Measurements from ENCODE around the gene CUX1.
"Not testable (repeated sequence)": the region's sequence is repeated elsewhere in the genome, so short reads cannot be mapped to it uniquely, and the experiment has no call there.

CUX1 gene

DNA sequence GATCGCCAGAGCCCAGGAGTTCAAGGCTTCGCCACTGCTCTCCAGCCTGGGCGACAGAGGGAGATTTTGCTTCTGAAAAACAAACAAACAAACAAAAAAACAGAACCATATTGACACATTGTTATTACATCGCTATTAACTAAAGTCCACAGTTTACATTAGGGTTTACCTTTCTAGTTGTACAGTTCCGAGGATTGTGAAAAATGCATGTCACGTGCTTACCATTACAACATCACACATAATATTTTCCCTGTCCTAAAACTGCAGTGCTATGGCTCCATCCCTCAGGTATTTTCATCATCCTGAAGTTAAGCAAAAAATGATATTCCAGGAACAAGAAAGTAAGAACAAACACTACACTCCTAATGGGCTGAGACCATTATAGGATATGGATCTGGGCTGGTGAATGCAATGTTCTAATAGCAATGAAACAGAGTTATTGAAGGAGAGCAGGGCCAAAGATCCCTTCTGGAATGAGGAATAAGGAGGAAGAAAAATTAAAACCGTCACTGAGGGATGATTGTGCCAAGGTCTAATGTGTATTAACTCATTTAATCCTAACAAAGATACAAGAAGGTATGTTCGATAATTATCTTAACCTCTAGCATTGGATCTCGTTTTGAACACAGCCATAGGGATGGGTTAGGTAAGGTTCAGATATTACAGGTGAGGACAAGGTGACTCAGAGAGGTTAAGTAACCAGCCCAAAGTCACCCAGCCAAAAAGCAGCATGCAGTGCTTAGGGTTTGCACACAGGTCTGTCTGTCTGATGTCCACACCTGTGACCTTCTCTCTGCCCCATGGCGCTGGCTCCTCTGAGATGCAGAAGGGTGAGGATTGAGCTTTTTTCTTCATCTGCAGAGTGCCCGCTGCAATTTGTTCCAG is 14.0 kb upstream of the CUX1 start:
- no peak for DNase-seq

DNA sequence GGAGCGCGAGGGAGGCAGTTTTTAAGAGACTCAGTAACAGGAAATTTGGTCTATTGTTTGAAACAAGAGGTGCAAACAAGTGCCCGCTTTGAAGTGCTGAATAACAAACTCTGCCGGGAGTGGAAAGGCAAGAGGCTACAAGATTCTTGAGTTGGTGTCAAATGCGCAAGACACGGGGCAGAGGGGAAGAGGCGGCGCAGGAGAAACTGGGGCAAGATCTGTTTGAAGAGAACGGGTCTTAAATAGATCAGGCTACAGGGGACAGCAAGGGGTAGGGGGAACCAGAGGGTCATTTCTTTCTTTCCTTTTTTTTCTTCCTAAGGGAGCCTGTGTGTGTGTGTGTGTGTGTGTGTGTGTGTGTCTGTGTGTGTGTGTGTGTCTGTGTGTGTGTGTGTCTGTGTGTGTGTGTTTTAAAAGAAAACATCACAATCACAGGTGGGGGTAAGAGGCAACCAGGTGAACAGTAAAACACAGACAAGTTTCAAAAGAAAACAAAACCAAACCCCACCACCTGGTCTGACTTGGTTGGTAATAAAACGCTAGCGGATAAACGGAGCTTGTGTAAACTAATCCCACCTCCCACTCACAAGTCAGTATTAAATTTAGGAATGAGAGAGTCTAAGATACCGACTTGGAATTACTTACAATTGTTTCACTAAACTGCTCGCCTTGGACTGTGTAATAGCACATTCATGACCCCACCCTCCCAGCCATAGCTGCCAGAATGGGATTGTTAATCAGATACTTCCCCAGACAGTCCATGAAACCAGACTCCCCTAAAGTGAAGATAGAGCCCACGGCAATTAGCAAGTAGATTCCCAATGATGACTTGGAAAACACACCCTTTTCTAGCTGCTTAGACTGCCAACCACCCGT is 13.1 kb upstream of the CUX1 start:
- no peak for DNase-seq

DNA sequence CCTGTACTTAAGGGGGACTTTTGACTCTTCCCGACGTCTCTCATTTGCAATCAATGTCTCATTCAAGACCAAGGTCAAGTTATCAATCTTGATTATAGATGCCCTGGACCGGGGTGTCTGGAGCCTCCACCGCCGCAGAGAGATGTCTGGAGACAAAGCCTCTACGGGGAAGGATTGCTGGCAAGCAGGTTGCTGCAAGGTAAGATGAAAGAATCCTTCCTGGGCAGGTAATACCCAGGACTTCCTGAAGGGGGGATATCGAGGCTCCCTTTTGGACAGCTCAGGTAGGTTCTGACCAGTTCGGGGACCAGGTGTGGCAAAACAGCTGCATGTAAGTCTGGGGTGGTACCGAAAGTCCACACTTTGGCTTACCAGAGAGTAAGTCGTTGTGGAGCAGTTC is 12.5 kb upstream of the CUX1 start:
- DNase-seq = no peak

DNA sequence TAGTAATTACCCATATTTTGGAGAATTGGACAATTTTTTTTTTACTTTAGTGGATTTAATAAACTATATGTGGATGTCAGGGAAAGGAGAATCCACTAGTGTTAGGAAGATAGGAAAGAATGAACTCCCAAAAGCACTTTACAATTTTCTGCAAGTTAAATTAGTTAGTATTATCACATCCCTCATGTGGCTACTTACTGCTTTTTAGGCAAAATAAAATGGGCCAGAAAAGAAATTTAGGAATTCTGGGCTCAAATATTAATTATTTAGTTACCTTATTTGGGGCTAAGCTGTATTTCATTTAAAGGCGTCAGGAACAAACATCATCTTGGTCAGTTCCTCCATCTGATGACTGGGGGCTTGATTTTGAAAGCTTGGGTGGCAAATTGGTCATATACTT is 4.8 kb upstream of the CUX1 start:
- DNase-seq = no peak

DNA sequence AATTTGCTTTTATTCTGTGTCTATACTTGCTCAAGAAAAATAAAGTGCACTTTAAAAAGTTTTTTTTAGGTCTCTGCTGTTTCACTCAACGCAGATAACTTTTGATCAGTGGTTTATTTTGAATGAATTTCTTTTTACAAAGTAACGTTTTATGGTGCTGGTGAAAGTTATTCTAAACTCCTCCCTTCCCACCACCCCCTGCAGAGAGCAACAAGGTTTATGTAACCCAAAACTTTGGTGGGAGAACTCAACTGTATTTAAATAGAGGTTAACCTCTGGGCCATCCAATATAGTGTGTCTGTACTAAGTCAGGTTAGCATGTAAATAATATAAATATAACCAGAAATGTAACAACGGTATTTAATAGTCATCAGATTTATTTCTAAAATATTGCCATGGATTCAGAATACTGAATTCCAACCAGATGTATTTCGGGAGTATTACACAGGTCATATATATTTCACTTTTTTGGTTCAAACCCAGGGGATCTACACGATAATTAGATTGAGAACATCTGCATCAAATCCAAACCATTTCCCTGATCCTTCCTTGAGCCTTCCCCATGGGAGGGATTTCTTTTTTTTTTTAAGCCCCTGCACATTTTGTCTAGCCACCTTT is 3.9 kb upstream of the CUX1 start:
- DNase-seq = no peak

DNA sequence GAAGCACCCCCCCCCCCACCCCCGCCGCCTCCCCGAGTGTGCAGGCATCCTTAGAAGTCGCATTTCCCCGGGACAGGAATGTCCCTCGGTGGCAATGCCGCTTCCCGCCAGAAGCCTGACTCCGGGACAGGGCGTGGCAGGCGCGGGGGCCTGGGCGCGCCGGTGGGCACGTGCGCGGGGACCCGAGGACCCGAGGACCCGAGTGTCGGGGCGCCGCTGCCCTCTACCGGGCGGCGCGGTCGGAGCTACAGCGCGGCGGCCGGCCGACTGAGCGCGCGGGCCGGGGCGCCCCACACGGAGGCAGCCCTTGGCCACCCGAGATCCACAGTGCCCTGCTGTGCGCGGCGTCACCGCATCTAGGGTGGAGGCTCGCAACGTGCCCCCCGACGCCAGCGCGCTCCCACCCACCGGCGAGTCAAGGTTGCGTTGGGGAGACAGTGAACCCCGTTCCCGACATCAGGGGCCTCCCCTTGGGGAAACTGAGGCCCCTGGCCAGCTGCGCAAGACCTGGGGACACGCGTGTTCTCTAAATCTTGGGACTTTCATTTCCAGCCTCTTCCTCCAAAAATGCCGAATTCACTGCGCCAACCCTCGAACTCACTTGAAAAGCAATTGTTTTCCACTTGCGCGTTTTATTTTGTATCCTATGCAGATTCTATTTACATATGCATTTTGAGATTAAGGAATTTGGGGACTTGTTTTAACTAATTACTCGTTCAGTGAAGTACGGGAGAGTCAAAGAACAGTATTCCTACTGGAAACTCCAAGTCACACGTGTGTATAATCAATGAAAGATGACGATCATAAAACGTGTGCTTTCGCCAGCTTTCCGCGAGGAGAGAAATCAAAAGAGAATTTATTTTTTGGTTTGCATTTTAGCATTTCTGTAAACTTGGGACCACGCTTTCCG is 3.1 kb upstream of the CUX1 start:
- DNase-seq = no peak

DNA sequence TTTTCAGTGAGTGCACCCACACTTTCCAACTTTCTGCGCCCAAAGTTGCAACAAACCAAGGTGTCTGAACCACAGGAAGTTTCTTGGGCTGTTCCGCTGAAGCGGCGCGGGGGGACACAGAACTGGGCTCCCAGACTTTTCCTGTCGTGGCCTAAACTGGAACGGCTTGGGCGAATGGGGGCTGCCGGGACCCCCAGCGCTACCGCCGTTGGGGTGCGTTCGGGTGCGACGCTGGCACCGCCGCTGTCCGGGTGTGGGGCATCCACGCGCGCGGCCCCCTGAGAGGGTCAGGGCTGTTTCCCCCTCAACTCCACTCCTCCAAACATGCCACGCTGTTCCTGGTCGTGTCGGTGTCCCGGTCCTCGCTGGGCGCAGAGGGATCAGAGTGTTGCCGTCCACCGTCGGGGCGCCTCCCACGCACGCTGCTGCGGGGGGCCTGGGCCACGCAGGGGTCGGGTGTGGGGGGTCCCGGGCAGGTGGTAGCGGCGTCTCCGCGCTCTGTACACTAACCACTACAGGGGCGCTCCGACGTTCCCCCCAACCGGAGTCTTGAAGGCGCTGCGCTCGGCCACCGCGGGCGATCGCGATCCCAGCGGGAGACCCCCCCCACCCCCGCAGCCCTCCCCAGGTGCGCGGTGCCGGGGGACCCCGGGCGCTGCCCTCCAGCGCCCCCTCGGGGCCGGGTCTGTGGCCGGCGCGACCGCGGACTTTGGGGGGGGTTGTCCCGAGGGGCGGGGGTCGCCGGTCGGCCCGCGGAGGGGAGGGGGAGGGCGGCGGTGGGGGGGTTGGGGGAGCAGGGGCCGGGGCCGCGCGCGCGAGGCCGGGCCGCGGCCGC is 2.2 kb upstream of the CUX1 start:
- DNase-seq = no peak

DNA sequence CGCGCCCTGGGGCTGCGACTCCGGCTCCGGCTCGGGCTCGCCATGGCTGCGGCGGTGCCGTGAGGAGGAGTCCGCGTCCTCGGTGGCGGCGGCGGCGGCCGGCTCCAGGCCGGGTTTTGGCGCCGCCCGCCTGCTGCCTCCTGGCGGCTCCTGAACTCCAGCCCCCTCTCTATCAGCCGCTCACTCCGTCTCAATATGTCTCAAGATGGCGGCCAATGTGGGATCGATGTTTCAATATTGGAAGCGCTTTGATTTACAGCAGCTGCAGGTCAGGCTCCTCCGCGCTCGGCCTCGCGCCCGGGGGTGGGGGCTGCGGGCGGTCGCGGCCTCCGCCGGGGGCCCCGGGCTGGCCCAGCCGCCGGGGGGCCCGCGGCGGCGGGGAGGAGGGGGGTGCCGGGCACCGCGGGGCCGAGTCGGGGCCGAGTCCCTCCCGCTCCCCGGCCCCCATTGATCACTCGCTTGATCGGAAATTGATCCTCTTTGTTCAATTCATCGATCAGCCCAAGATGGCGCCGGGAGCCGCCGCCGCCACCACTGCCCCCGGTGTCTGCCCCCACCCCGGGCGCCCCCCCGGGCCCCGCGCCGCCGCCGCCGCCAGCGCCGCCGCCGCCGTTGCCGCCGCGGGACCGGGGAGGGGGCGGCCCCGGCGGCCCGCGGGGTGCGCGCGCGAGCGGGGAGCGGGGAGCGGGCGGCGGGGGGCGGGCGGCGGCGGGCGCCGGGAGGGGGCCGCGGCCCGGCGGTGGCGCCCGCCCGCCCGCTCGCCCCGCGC is 1.4 kb upstream of the CUX1 start:
- peak; percentile 46 for DNase-seq

DNA sequence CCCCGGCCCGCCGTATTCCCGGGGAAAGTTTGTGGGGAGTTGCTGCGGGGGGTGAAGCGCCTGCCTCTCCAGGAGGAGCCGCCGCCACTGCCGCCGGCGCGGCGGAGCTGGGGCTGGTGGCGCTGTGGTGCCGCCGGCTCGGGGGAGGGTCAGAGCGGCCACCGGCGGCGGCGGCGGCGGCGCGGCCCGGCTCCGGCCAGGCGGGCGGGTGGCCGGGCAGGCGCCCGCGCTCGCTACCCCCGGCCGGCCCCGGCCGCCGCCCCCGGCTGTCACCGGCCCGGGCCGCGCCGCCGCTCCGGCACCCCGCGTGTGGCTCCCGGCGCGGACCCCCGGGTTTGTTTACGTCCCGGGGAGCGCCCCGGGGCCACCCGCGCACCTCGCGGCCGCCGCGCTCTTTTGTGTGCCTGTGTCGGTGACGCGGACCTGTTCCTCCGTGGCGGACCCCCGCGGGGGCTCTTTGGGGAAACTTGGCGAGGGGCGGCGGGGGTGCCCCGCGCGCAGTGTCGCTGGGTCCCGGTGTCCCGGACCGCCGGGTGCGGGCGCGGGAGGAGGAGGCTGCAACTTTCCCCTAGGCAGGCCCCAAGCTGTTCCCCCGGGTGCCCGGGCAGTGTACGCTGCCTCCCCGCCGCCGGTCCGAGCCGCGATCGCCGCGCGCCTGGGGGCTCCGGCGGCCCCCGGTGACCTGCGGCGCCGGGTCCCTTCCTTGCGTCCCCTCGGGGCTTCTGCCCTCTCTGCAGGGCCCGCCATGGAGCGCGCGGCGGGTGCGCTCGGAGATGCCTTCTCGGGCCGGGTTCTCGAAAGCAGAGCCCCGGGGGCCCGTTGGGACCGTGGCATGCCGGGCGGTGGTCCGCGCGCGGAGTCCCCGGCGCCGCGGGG is 593 bp upstream of the CUX1 start:
- no peak for DNase-seq

DNA sequence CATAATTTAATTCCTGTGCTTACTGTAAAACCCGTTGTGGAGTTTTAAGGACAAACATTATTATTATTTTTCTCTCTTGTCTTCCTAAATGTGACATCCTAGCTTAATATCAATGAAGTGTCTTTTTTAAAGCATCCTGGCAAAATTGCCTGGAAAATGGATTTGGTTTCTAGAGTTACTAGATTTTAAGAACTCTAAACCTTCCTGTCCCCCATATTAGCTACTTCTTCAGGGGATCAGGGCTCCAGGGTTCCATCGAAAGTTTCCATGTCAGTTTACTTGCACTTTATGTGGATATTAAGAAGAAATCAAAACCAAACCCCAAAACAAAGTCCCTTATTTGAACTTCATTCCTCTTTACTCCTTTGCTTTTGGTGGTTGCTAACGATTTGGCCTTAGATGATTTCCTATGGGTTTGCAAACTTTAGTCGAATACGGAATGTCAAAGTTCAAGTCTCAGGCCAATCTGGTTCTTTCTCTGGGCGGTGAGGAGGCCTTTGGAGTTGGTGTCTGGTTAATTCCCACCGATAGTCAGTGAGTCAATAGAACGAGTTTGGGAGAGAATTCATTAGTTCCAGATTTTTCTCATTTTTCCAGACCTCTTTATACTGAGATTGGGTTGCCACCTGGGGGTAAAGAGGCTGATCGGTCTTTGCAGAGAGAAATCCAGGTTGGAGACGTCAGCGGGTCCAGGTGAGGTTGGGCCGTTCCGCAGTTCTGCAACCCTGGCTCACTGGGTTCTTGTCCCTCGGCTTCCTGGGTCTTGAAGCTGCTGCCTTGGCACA is 1.1 kb downstream of the CUX1 start:
- DNase-seq = no peak

DNA sequence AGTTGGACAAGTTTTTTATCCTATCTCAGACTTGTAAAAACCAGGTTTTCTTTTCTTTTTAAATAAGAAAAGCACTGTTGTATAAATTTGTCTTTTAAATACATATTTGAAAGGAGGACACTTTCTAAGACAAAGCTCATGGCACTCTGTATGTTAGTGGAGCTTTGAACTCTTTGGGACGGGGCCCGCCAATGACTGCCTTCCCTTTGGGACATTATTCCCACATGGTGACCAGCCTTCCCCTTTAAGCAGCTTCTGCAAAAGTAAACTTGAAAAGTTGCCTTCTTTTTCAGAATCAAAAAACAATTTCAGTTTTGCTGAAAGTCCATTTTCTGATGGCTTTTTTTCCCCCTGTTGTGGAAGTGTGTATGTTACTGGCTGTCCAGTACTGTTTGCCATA is 1.8 kb downstream of the CUX1 start:
- no peak for DNase-seq

DNA sequence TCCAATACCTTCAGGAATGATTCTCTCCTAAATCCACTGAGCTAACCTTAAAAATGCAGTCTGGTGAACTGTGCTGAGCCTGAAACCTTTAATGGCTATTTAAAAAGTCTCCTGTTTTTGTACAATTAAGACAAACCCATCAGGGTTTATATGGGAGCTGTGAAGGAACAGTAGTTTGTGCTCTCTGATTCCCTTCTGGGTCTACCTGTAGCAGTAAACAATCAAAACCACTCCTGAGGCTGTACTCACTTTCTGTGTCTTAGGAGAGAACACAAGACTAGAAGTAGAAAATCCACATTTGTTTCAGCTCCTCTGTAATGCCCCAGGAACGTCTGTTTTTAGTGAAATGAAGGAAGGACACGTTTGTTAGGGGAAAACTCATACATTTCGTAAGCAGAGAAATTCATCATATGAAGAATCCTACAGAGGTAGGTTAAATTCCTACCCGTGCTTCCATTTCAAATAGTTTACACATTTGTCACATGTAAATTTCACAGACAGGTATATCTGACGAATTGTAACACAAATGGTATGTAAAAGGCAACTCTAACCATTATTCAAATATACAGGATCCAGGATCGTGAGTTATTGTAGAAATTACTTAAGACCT is 2.6 kb downstream of the CUX1 start:
- no peak for DNase-seq

DNA sequence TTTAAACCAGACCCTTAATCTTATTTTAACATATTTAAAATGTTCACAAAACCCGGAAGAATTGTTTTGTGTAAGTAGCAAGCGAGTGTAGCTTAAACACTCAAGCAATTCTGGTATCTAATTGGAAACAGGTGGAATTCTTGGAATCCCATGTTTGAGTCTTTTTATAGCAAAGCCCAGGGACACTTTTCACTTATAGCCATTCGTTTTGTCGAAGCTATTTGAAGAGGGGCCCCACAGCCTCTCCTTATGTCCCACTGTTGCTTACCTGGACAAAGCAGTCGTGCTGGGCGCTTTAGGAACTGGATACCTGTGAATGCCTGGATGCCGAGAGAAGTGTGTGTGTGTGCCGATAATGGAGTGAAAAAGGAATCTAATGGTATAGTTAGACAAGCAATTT is 3.3 kb downstream of the CUX1 start:
- DNase-seq = no peak

DNA sequence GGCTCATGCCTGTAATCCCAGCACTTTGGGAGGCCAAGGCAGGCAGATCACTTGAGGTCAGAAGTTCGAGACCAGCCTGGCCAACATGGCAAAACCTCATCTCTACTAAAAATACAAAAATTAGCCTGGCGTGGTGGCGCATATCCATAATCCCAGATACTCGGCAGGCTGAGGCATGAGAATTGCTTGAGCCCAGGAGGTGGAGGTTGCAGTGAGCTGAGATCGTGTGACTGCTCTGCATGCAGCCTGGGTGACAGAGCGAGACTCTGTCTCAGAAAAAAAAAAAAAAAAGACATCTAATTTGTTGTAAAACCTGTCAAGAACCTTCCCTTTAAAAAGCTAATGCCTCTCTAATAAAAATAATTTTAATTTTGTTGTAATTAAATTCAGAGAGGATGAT is 5.2 kb downstream of the CUX1 start:
- not testable (repeated sequence) for DNase-seq

DNA sequence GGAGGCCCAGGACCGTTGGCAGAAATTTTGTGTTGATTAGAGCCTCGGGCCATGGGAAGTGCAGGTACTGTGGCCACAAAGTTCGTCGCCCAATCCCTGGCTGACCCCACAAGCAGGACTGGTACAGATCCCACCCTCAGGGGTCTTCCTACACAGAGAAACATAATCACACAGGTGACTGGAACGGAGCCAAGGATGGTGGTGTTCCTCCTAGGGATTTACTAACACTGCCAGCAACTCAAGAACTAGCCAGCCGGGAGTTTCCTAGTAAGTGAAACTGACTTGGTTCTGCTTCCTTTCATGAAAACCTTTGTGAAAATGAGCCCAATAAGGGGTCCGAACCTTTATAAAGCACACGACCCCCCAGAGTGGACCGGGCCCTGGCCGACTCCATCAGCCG is 5.7 kb downstream of the CUX1 start:
- DNase-seq = no peak

DNA sequence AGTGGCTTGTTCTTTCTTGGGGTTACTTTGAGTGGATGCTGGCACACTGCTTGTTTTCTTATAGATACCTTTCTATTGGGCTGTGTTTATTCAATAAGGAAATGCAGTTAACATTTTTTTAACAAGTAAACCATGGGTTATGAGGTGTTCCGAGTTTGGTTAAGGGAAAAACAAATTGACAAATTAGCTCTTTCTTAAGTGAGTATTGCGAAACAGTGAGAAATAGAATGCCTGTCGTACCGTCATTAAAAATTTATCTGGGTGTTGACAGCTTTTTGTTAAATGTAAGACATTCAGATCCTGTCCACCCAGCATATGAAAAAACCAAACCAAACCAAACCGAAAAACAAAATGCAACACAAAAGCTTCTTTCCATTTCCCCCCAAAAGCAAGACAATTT is 6.2 kb downstream of the CUX1 start:
- no peak for DNase-seq

DNA sequence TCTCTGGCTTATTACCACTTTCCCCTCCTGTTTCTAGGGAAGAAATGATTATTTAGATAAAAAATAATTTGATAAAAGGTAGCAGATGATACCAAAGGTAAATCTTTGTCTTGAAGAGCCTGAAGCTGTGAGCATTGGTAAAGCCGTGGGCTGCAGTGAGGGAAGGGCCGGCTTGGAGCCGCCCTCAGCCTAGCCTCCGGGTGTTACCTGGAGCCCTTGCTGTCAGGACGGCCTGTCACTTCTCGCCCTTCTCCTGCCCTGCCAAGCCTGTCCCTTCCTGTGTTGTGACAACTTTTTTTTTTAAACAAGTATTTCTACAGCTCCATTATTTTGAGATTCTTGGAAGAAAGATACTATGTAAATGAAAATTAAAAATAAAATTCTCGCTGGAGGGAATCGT is 7.0 kb downstream of the CUX1 start:
- DNase-seq = no peak

DNA sequence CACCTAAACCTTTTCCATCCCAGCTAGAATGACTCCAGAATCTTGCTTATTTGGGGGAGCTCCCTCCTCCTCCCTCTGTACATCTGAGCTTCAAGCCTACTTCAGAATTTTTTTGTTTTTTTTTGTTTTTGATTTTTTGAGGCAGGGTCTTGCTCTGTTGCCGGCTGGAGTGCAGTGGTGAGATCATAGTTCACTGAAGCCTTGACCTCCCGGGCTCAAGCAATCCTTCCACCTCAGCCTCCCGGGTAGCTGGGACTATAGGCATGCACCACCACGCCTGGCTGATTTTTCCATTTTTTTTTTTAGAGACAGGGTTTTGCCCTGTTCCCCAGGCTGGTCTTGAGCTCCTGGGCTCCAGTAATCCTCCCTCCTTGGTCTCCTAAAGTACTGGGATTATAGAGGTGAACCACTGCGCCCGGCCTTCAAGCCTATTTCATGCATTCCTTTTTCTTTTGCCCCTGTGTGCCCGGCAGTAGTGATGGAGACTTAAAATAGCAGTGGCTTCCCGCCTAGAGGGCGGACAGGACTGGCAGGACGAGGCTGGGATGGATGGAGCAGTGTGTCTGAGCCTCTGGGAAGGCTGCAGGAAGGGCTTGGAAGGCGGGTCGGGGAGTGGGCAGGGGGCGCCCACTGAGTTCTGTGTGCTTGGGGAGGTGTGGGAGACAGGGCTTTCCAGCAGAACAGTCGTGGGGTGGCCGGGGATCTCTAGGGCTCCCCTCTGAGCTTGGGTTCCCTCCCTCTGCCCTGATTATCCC is 8.8 kb downstream of the CUX1 start:
- no peak for DNase-seq
